Measurements from ENCODE around the gene NKX6-2. TPM values are rescaled to one million over a fixed set of nuclear protein-coding genes. Genes with fewer than 3 reads are reported as not detected.
"Not testable (repeated sequence)": the region's sequence is repeated elsewhere in the genome, so short reads cannot be mapped to it uniquely, and the experiment has no call there.

The NKX6-2 gene
- total RNA-seq, 4 donors from 2014 or later: 0.57 TPM; not detected in 3

- H3K4me1 ChIP-seq: no peaks in the 10 kb centered on the region
- H3K4me3 ChIP-seq: no peak overlapping the region
- H3K27me3 ChIP-seq: peaks cover 0 to 18% (median 0%) of the 10 kb centered on the region in 4 donors
- intact Hi-C loops (cut with DNase I): no loop called here
- 82 to 90% methylated on average over 10 of the region's 36 CpGs for WGBS, 2 donors
- peaks cover 0 to 21% (median 0%) of the 10 kb centered on the region in 3 donors for H3K9me3 ChIP-seq
- no peaks in the 10 kb centered on the region for H3K36me3 ChIP-seq
- DNase-seq: no peak
- no peak overlapping the region for H3K27ac ChIP-seq
- TF ChIP-seq POLR2A (IDR thresholded peaks at IDR 0.05) (no peak), CTCF (IDR thresholded peaks at IDR 0.05) (no peak)
Measured at GRCh38 chr10:132826524-132827422, 40.8 kb upstream of the NKX6-2 start.

GRCh38 chr10:132825783-132826523 is 40.0 kb upstream of the NKX6-2 start:
- DNase-seq; H3K36me3 ChIP-seq; intact Hi-C loops (cut with DNase I): not testable (repeated sequence)

GRCh38 chr10:132820056-132820455 is 34.1 kb upstream of the NKX6-2 start:
- WGBS, 2 donors: 84 to 87% methylated on average over 10 to 13 of the region's 13 CpGs
- TF ChIP-seq CTCF (IDR thresholded peaks at IDR 0.05): no peak
- no peak for TF ChIP-seq POLR2A (IDR thresholded peaks at IDR 0.05)
- no peaks in the 10 kb centered on the region for H3K4me1 ChIP-seq
- H3K27me3 ChIP-seq: peaks cover 0 to 41% (median 0%) of the 10 kb centered on the region in 4 donors
- H3K9me3 ChIP-seq: no peaks in the 10 kb centered on the region
- intact Hi-C loops (cut with DNase I): no loop called here
- no peak overlapping the region for H3K27ac ChIP-seq
- DNase-seq: no peak
- no peaks in the 10 kb centered on the region for H3K36me3 ChIP-seq
- no peak overlapping the region for H3K4me3 ChIP-seq

More at GRCh38 chr10:132825783-132826523, 40.0 kb upstream of the NKX6-2 start:
- H3K4me1 ChIP-seq, H3K27ac ChIP-seq, H3K4me3 ChIP-seq: not testable (repeated sequence)
- Histone ChIP-seq H3K9me3 (peaks cover 0 to 21% (median 0%) of the 10 kb centered on the region in 3 donors), H3K27me3 (peaks cover 0 to 18% (median 0%) of the 10 kb centered on the region in 4 donors)
- 80 to 93% methylated on average over 11 to 15 of the region's 34 CpGs for WGBS, 2 donors

- Histone ChIP-seq H3K4me3 (no peak overlapping the region), H3K4me1 (no peaks in the 10 kb centered on the region), H3K36me3 (no peaks in the 10 kb centered on the region), H3K9me3 (no peaks in the 10 kb centered on the region), H3K27ac (no peak overlapping the region), H3K27me3 (peaks cover 0 to 60% (median 0%) of the 10 kb centered on the region in 4 donors)
- no peak for TF ChIP-seq POLR2A (IDR thresholded peaks at IDR 0.05)
- no peak for TF ChIP-seq CTCF (IDR thresholded peaks at IDR 0.05)
- intact Hi-C loops (cut with DNase I): no loop called here
- WGBS, 2 donors: 78 to 81% methylated on average over 12 to 19 of the region's 29 CpGs
- no peak for DNase-seq
Measured at GRCh38 chr10:132817701-132818211, 31.8 kb upstream of the NKX6-2 start.

GRCh38 chr10:132816718-132817117 is 30.8 kb upstream of the NKX6-2 start:
- no peak overlapping the region for H3K27ac ChIP-seq
- intact Hi-C loops (cut with DNase I): no loop called here
- H3K27me3 ChIP-seq: peaks cover 0 to 70% (median 0%) of the 10 kb centered on the region in 4 donors
- H3K9me3 ChIP-seq: no peaks in the 10 kb centered on the region
- TF ChIP-seq CTCF (IDR thresholded peaks at IDR 0.05): no peak
- TF ChIP-seq POLR2A (IDR thresholded peaks at IDR 0.05): no peak
- WGBS, 2 donors: 77 to 87% methylated on average over 12 of the region's 12 CpGs
- no peak for DNase-seq
- H3K4me3 ChIP-seq: no peak overlapping the region
- no peaks in the 10 kb centered on the region for H3K4me1 ChIP-seq
- no peaks in the 10 kb centered on the region for H3K36me3 ChIP-seq

All from esophagus squamous epithelium (tissue), 5 donors.